MM.1S (cell line): ENCODE results near the gene TGIF1.

Experiments
- DNase-seq: peaks from one replicate; pipeline ENCODE4 v3.0.0-alpha.2; 2015
- H2AFZ ChIP-seq: fragments of 300-600 bp; sonication (generic); 2 replicates; pipeline ENCODE4 v1.6.0; 2016; ENCODE audit warnings: antibody characterized with exemption, low read length
- H3F3A ChIP-seq: fragments of 300-600 bp; sonication (generic); 2 replicates; pipeline ENCODE4 v1.6.1; 2016; ENCODE audit warnings: mild to moderate bottlenecking, antibody characterized with exemption, low read length, moderate library complexity, mixed read lengths; ENCODE audit not compliant: insufficient read depth
- H3K27ac ChIP-seq: fragments of 300-600 bp; sonication (generic); 2 replicates; pipeline ENCODE4 v1.5.1; 2016; ENCODE audit warnings: mild to moderate bottlenecking, low read length
- H3K27me3 ChIP-seq: fragments of 300-600 bp; sonication (generic); replicated peaks from 2 replicates; pipeline ENCODE4 v1.6.0; 2016; ENCODE audit warnings: low read length; ENCODE audit not compliant: insufficient read depth
- H3K36me3 ChIP-seq: fragments of 300-600 bp; sonication (generic); replicated peaks from 2 replicates; pipeline ENCODE4 v1.6.1; 2016; ENCODE audit warnings: mild to moderate bottlenecking, low read length, mixed read lengths; ENCODE audit not compliant: insufficient read depth
- H3K4me1 ChIP-seq: fragments of 300-600 bp; sonication (generic); 2 replicates; pipeline ENCODE4 v1.6.1; 2016; ENCODE audit warnings: low read length, mixed read lengths
- H3K4me2 ChIP-seq: fragments of 300-600 bp; sonication (generic); 2 replicates; pipeline ENCODE4 v1.6.0; 2016; ENCODE audit warnings: low read depth, low read length
- H3K4me3 ChIP-seq: fragments of 300-600 bp; sonication (generic); 2 replicates; pipeline ENCODE4 v1.5.1; 2016; ENCODE audit warnings: low read length, mixed read lengths
- H3K79me2 ChIP-seq: fragments of 300-600 bp; sonication (generic); 2 replicates; pipeline ENCODE4 v1.6.1; 2016; ENCODE audit warnings: mixed run types, low read length, mixed read lengths
- H3K9ac ChIP-seq: fragments of 300-600 bp; sonication (generic); 2 replicates; pipeline ENCODE4 v1.6.1; 2016; ENCODE audit warnings: low read length, mixed read lengths
- H3K9me2 ChIP-seq: fragments of 300-600 bp; sonication (generic); replicated peaks from 2 replicates; pipeline ENCODE4 v1.6.1; 2016; ENCODE audit warnings: mild to moderate bottlenecking, low read length, mixed read lengths; ENCODE audit not compliant: insufficient read depth
- H3K9me3 ChIP-seq: fragments of 300-600 bp; sonication (generic); replicated peaks from 2 replicates; pipeline ENCODE4 v1.6.1; 2016; ENCODE audit warnings: mild to moderate bottlenecking, low read length, mixed read lengths; ENCODE audit not compliant: insufficient read depth
- H4K20me1 ChIP-seq: fragments of 300-600 bp; sonication (generic); 2 replicates; pipeline ENCODE4 v1.6.1; 2016; ENCODE audit warnings: mild to moderate bottlenecking, low read length, moderate library complexity, mixed read lengths; ENCODE audit not compliant: insufficient read depth
- EZH2 ChIP-seq: fragments of 300-600 bp; sonication (generic); optimal IDR thresholded peaks from 2 replicates; pipeline ENCODE3; 2017; ENCODE audit warnings: low read depth, mild to moderate bottlenecking, antibody characterized with exemption, low read length, mixed read lengths
- EZH2phosphoT487 ChIP-seq: fragments of 300-600 bp; sonication (generic); IDR thresholded peaks from 2 replicates; pipeline ENCODE4 v1.6.1; 2018; ENCODE audit warnings: antibody characterized with exemption, low read length
- TF ChIP-seq, protein P1 (sequence below): fragments of 300-600 bp; sonication (generic); IDR thresholded peaks from 2 replicates; pipeline ENCODE4 v1.5.1; 2016; ENCODE audit warnings: antibody characterized with exemption, low read length, mixed read lengths

TGIF1 gene

DNA sequence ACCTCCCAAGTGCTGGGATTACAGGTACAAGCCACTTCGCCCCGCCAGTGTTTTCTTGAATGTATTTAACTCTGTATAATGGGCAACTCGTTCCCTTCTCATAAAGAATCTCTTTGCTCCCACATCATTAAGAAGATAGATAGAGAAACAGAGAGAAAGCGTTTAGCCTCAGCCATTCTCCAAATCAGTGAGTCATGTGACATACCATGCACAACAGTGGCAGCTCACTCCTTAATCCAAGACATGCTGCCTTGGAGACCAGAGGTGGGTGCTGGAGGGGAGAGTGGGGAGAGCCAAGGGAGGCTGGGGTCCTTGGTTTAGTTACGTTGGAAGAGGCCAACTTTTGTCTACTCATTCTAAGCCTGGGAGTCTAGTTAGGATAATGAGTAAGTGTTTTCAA lies 54.7 kb downstream of the TGIF1 start:
- no peak for TF ChIP-seq EZH2
- Histone ChIP-seq H3K27me3 (no peaks in the 10 kb centered on the region), H3K27ac (no peak overlapping the region), H3K9me3 (no peaks in the 10 kb centered on the region), H2AFZ (no peak overlapping the region), H3K79me2 (no peaks in the 10 kb centered on the region), H3F3A (no peaks in the 10 kb centered on the region), H3K4me1 (no peaks in the 10 kb centered on the region), H3K9ac (no peak overlapping the region), H3K4me2 (no peak overlapping the region), H4K20me1 (no peaks in the 10 kb centered on the region), H3K36me3 (no peaks in the 10 kb centered on the region), H3K4me3 (no peak overlapping the region), H3K9me2 (no peaks in the 10 kb centered on the region)
- DNase-seq: no peak

DNA sequence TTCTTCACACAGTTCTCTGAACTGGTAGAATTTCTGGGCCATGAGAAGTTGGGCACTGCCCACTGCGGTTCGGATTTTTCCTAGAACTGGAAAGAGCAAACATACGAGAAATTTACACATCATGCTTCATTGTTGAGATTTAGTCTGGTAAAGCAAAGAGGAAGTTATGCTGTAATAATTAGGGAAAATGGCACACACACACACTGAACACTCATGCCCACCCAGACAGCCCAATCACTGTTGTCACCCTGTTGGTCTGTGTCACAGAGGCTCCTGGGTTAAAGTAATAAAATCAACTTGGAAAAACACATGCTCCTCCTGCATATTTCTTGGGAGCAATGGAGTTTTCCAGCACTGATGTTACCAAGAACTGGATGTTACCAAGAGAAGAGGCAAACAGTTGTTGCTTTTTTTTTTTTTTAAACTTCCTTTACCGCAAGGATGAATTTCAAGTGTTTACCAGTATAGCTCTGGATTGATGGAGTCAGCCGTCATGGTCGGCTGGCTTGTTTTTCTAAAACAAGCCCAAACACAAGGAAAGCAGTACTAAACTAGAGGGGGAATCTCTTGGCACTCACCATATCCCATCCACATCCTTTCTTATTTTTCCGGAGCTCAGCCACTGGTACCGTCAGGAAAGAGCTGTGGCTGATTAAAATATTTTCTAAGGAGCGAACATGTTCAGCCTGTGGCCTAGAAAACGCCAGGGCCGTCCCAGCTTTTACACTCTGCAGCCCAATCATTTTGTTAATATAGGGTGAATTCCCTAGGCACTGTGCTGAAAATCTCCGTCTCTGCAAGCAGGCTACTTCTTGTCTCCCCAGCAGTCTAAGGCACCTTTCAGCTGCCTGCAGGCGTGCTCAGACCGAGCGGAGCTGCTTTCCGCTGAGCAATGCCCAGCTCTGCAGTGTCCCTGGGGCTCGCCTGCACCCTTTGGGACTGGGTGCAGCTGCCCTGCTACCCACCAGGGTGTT lies 58.9 kb downstream of the TGIF1 start:
- no peaks in the 10 kb centered on the region for H3K27me3 ChIP-seq
- H2AFZ ChIP-seq: no peak overlapping the region
- no peaks in the 10 kb centered on the region for H3K9me3 ChIP-seq
- no peak overlapping the region for H3K27ac ChIP-seq
- no peaks in the 10 kb centered on the region for H4K20me1 ChIP-seq
- no peaks in the 10 kb centered on the region for H3K36me3 ChIP-seq
- DNase-seq: no peak
- H3K4me3 ChIP-seq: no peak overlapping the region
- no peak overlapping the region for H3K9ac ChIP-seq
- TF ChIP-seq EZH2phosphoT487: no peak
- no peak for TF ChIP-seq EZH2
- TF ChIP-seq, protein P1, sequence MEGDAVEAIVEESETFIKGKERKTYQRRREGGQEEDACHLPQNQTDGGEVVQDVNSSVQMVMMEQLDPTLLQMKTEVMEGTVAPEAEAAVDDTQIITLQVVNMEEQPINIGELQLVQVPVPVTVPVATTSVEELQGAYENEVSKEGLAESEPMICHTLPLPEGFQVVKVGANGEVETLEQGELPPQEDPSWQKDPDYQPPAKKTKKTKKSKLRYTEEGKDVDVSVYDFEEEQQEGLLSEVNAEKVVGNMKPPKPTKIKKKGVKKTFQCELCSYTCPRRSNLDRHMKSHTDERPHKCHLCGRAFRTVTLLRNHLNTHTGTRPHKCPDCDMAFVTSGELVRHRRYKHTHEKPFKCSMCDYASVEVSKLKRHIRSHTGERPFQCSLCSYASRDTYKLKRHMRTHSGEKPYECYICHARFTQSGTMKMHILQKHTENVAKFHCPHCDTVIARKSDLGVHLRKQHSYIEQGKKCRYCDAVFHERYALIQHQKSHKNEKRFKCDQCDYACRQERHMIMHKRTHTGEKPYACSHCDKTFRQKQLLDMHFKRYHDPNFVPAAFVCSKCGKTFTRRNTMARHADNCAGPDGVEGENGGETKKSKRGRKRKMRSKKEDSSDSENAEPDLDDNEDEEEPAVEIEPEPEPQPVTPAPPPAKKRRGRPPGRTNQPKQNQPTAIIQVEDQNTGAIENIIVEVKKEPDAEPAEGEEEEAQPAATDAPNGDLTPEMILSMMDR: no peak
- H3K9me2 ChIP-seq: no peaks in the 10 kb centered on the region
- no peaks in the 10 kb centered on the region for H3K4me1 ChIP-seq
- no peaks in the 10 kb centered on the region for H3F3A ChIP-seq
- no peak overlapping the region for H3K4me2 ChIP-seq
- H3K79me2 ChIP-seq: no peaks in the 10 kb centered on the region
